Endothelial cell of umbilical vein (primary cell): ENCODE data around the gene CACHD1. TPM values are rescaled to one million over a fixed set of nuclear protein-coding genes. Genes with fewer than 3 reads are reported as not detected.

ENCODE experiments used
- BruUV-seq: library from RNA; stranded (reverse); fragments of 400-500 nt; replicated peaks from 2 replicates; lab custom pipeline; 2021; lab: Mats Ljungman, UMichigan
- CTCF ChIA-PET: fragments of 300-600, 350-600 bp; sonication (Branson Sonifier 250); formaldehyde crosslinking; loops from one replicate; lab custom pipeline; 2021; ENCODE audit warnings: antibody characterized with exemption, inconsistent platforms; lab: Charles Lee
- POLR2A ChIA-PET: fragments of 300-600, 350-600 bp; sonication (Branson Sonifier 250); formaldehyde crosslinking; loops from one replicate; lab custom pipeline; 2021; ENCODE audit warnings: antibody characterized with exemption, inconsistent platforms; lab: Charles Lee
- DNase-seq: peaks from one replicate; pipeline ENCODE4 v3.0.0-alpha.2; 2011; ENCODE audit warnings: low read depth, low spot score
- FAIRE-seq: peaks from 2 replicates; lab custom pipeline; 2011; peaks lifted over from hg19 to GRCh38; lab: Jason Lieb, UNC
- H2AFZ ChIP-seq: 2 replicates; pipeline ENCODE4 v1.6.0; 2012; ENCODE audit warnings: low read depth, low read length, control low read depth, inconsistent platforms
- H3K27ac ChIP-seq: 2 replicates; pipeline ENCODE4 v1.5.1; 2011; ENCODE audit warnings: low read depth, mild to moderate bottlenecking, control low read depth, low read length, moderate library complexity; ENCODE audit not compliant: insufficient read depth
- H3K27me3 ChIP-seq, 2 experiments: 2 replicates each; pipeline versions ENCODE4 v1.6.0 to v1.6.1; 2011; ENCODE audit warnings: low read length in 2 of 2, mixed read lengths in 1 of 2; ENCODE audit not compliant: control insufficient read depth in 2 of 2, insufficient read depth in 2 of 2
- H3K36me3 ChIP-seq, 2 experiments: 2 replicates in 1 of 2; 3 replicates in 1 of 2; pipeline ENCODE4 v1.5.1; 2011; ENCODE audit warnings: low read length in 2 of 2, mild to moderate bottlenecking in 1 of 2, moderate library complexity in 1 of 2; ENCODE audit not compliant: control insufficient read depth in 2 of 2, insufficient read depth in 2 of 2; ENCODE audit errors: extremely low read depth in 1 of 2
- H3K4me1 ChIP-seq: 3 replicates; pipeline ENCODE4 v1.5.1; 2011; ENCODE audit warnings: mild to moderate bottlenecking, low read length; ENCODE audit not compliant: control insufficient read depth, insufficient read depth; ENCODE audit errors: extremely low read depth
- H3K4me2 ChIP-seq: 2 replicates; pipeline ENCODE4 v1.6.1; 2011; ENCODE audit warnings: low read length, control low read depth, mixed read lengths; ENCODE audit not compliant: insufficient read depth
- H3K4me3 ChIP-seq, 3 experiments: fragments of 200-600 bp in 1 of 3; sonication (generic), shearing (Covaris generic) in 1 of 3; replicated peaks in 1 of 3; 2 replicates each; pipeline ENCODE4 v1.5.1; 2011 to 2016; ENCODE audit warnings: control low read depth in 3 of 3, low read length in 3 of 3, mild to moderate bottlenecking in 2 of 3, inconsistent platforms in 1 of 3, low read depth in 1 of 3, moderate library complexity in 1 of 3; ENCODE audit not compliant: insufficient read depth in 1 of 3
- H3K79me2 ChIP-seq: 2 replicates; pipeline ENCODE4 v1.6.0; 2012; ENCODE audit warnings: low read length, inconsistent platforms; ENCODE audit not compliant: control insufficient read depth, insufficient read depth
- H3K9ac ChIP-seq: replicated peaks from 2 replicates; pipeline ENCODE3; 2011; ENCODE audit warnings: low read length, control low read depth; ENCODE audit not compliant: insufficient read depth; ENCODE audit errors: extremely low read depth
- H3K9me1 ChIP-seq: replicated peaks from 3 replicates; pipeline ENCODE4 v1.6.0; 2011; ENCODE audit warnings: mild to moderate bottlenecking, low read length; ENCODE audit not compliant: control insufficient read depth, insufficient read depth; ENCODE audit errors: extremely low read depth
- H3K9me3 ChIP-seq: replicated peaks from 2 replicates; pipeline ENCODE4 v1.5.1; 2012; ENCODE audit warnings: low read length, inconsistent platforms; ENCODE audit not compliant: control insufficient read depth, insufficient read depth
- H4K20me1 ChIP-seq: replicated peaks from 2 replicates; pipeline ENCODE3; 2011; ENCODE audit warnings: mild to moderate bottlenecking, low read length; ENCODE audit not compliant: control insufficient read depth, insufficient read depth; ENCODE audit errors: extremely low read depth
- CTCF ChIP-seq, 2 donors: IDR thresholded peaks; 1 replicate in 1 of 2; 2 replicates in 1 of 2; pipeline ENCODE4 v1.5.1; 2011; ENCODE audit warnings: low read length in 2 of 2, mild to moderate bottlenecking in 2 of 2, moderate library complexity in 2 of 2, control low read depth in 1 of 2, inconsistent platforms in 1 of 2, low read depth in 1 of 2; ENCODE audit not compliant: insufficient read depth in 1 of 2; ENCODE audit errors: extremely low read depth in 1 of 2
- EZH2 ChIP-seq: IDR thresholded peaks from 2 replicates; pipeline ENCODE4 v1.6.1; 2012; ENCODE audit warnings: borderline replicate concordance, low read depth, mild to moderate bottlenecking, moderate library complexity, low read length, inconsistent platforms; ENCODE audit not compliant: severe bottlenecking
- FOS ChIP-seq: IDR thresholded peaks from 2 replicates; pipeline ENCODE4 v1.6.1; 2011; ENCODE audit warnings: mild to moderate bottlenecking, low read length, moderate library complexity, borderline replicate concordance; ENCODE audit not compliant: insufficient read depth
- GATA2 ChIP-seq: IDR thresholded peaks from 2 replicates; pipeline ENCODE4 v1.7.0; 2011; ENCODE audit warnings: low read depth, mild to moderate bottlenecking, moderate library complexity, mixed read lengths, low read length; ENCODE audit not compliant: insufficient read length, insufficient read depth
- JUN ChIP-seq: IDR thresholded peaks from 2 replicates; pipeline ENCODE4 v1.6.1; 2011; ENCODE audit warnings: borderline replicate concordance, low read depth; ENCODE audit not compliant: insufficient read length, insufficient read depth
- MAX ChIP-seq: IDR thresholded peaks from 2 replicates; pipeline ENCODE4 v1.6.1; 2011; ENCODE audit not compliant: insufficient read depth, insufficient read length
- MYC ChIP-seq: IDR thresholded peaks from one replicate; pipeline ENCODE4 v1.6.1; 2011; ENCODE audit warnings: mild to moderate bottlenecking, low read depth, low read length
- POLR2A ChIP-seq: IDR thresholded peaks from 2 replicates; pipeline ENCODE4 v1.6.1; 2012; ENCODE audit warnings: low read depth, mild to moderate bottlenecking, control low read depth, low read length
- POLR2AphosphoS5 ChIP-seq: IDR thresholded peaks from 2 replicates; pipeline ENCODE4 v1.6.1; 2012; ENCODE audit warnings: low read depth, mild to moderate bottlenecking, control low read depth, low read length, moderate library complexity; ENCODE audit not compliant: insufficient read depth
- dilution Hi-C: fragments of 300-500 bp; cut with MboI; formaldehyde crosslinking; loops from one replicate; pipeline ENCODE4 v1.15.0; 2019; ENCODE audit warnings: low sequenced_read_pairs; ENCODE audit not compliant: extremely low pct_ligation_motif_present
- intact Hi-C: fragments of 100-400 bp; cut with micrococcal nuclease; formaldehyde crosslinking; loops from one replicate; pipeline ENCODE4 v1.10.0; 2022
- polyA plus RNA-seq, 4 experiments: library from polyadenylated mRNA; depleted of rRNA in 3 of 4; stranded (reverse) in 3 of 4; unstranded in 1 of 4; fragments of >200 nt; gene quantifications; 2 replicates each; pipeline versions ENCODE4 v1.2.1 to v1.2.3, GENCODE V29; 2011 to 2012; ENCODE audit warnings: missing spikeins in 1 of 4
- total RNA-seq: library from RNA; stranded (reverse); gene quantifications from 2 replicates; pipeline ENCODE4 v1.2.3, GENCODE V29; 2021

Gene CACHD1
- total and polyA plus RNA-seq, 2 donors (not counting 3 experiments of a cell fraction or from before 2014, with no cell fraction given) = 3.6 to 9.3 TPM

- no peak for TF ChIP-seq GATA2
- TF ChIP-seq MYC = no peak
- TF ChIP-seq POLR2AphosphoS5 = no peak
- no peak for TF ChIP-seq MAX
- TF ChIP-seq CTCF (IDR thresholded peaks at IDR 0.05; ENCODE audit: extremely low read depth in 1 of 2, insufficient read depth in 1 of 2, low read depth in 1 of 2, low read length in 2 of 2) = no peak
- no peak for TF ChIP-seq POLR2A
- no peak for TF ChIP-seq FOS
- TF ChIP-seq EZH2 = no peak
- no peak for TF ChIP-seq JUN
- ChIA-PET CTCF (interaction anchor here (0.6 to 1.3 kb wide), 2 partner anchors 232 to 650 kb away, joined by 3 to 4 read pairs; no protein-coding TSS in a partner anchor), POLR2A (no interaction called here)
- no peak overlapping the region for H3K4me3 ChIP-seq
- FAIRE-seq = no peak
- no peak overlapping the region for H2AFZ ChIP-seq
- H3K27ac ChIP-seq = no peak overlapping the region
- no peaks in the 10 kb centered on the region for H3K9me1 ChIP-seq
- no peaks in the 10 kb centered on the region for H3K79me2 ChIP-seq
- no peaks in the 10 kb centered on the region for H3K9me3 ChIP-seq
- H3K27me3 ChIP-seq = no peaks in the 10 kb centered on the region
- no peak overlapping the region for H3K4me2 ChIP-seq
- H3K4me1 ChIP-seq = peaks cover 21% of the 10 kb centered on the region
- no peak overlapping the region for H3K9ac ChIP-seq
- H4K20me1 ChIP-seq = no peaks in the 10 kb centered on the region
- dilution Hi-C loops (no loop called here), intact Hi-C loops (no loop called here)
- no peaks in the 10 kb centered on the region for H3K36me3 ChIP-seq
- DNase-seq = no peak
- no TSS peak for BruUV-seq
Measured at GRCh38 chr1:64518692-64519481, 49.0 kb downstream of the CACHD1 start.
